ENCODE data around the gene TSEN2. TPM values are rescaled to one million over a fixed set of nuclear protein-coding genes. Genes with fewer than 3 reads are reported as not detected.
A peak's percentile ranks its signal among the peaks of the same experiment; 100 is the strongest.

TSEN2 gene
- total RNA-seq, 1 experiment from 2014 or later = 22.0 TPM

- Mint-ChIP-seq H3K27ac (peak overlapping the region in 2 of 3 experiments; percentile 40 to 85; a peak in 3 of 7 replicates), H3K27me3 (ENCODE audit: low read depth) (no peaks in the 10 kb centered on the region), H3K36me3 (ENCODE audit: insufficient read depth in 1 of 3, low read depth in 3 of 3) (peaks cover 17 to 36% (median 22%) of the 10 kb centered on the region in 3 experiments)
These were observed 34.2 kb downstream of the TSEN2 start for GRCh38 chr3:12518261-12519028.

More at GRCh38 chr3:12518261-12519028, 34.2 kb downstream of the TSEN2 start:
- H2BK20ac ChIP-seq (ENCODE audit: low read depth, low read length, poor library complexity, severe bottlenecking) = no peak overlapping the region
- H3T11ph ChIP-seq (ENCODE audit: low read length) = no peak overlapping the region
- H2AK5ac ChIP-seq (ENCODE audit: insufficient read length, low read length) = no peak overlapping the region
- no peak overlapping the region for H3K27ac ChIP-seq (ENCODE audit: insufficient read length, low read depth, low read length)
- no peak overlapping the region for H4K91ac ChIP-seq (ENCODE audit: insufficient read length, low read depth, low read length)
- no peaks in the 10 kb centered on the region for H3K4me1 ChIP-seq (ENCODE audit: insufficient read depth, low read length)
- Mint-ChIP-seq H3K4me3 (no peak overlapping the region), H3K9me3 (peaks cover 0 to 5% of the 10 kb centered on the region in 2 experiments; a peak in 1 of 5 replicates), H3K4me1 (no peaks in the 10 kb centered on the region)
- no peaks in the 10 kb centered on the region for H3K27me3 ChIP-seq (ENCODE audit: insufficient read depth, low read length)
- TF ChIP-seq, protein P1, sequence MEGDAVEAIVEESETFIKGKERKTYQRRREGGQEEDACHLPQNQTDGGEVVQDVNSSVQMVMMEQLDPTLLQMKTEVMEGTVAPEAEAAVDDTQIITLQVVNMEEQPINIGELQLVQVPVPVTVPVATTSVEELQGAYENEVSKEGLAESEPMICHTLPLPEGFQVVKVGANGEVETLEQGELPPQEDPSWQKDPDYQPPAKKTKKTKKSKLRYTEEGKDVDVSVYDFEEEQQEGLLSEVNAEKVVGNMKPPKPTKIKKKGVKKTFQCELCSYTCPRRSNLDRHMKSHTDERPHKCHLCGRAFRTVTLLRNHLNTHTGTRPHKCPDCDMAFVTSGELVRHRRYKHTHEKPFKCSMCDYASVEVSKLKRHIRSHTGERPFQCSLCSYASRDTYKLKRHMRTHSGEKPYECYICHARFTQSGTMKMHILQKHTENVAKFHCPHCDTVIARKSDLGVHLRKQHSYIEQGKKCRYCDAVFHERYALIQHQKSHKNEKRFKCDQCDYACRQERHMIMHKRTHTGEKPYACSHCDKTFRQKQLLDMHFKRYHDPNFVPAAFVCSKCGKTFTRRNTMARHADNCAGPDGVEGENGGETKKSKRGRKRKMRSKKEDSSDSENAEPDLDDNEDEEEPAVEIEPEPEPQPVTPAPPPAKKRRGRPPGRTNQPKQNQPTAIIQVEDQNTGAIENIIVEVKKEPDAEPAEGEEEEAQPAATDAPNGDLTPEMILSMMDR (conservative IDR thresholded peaks at IDR 0.05) = no peak
- no peak overlapping the region for H2BK12ac ChIP-seq (ENCODE audit: insufficient read length, low read depth, low read length)
- no peak overlapping the region for H3K14ac ChIP-seq (ENCODE audit: insufficient read depth, low read length)
- no peak overlapping the region for H3K23ac ChIP-seq (ENCODE audit: insufficient read length, low read depth, low read length)
- H3K9ac ChIP-seq (ENCODE audit: extremely low read depth, insufficient read length, low read length) = no peak overlapping the region
- no peaks in the 10 kb centered on the region for H4K20me1 ChIP-seq (ENCODE audit: control insufficient read depth, insufficient read depth, insufficient read length)
- DNase-seq = no peak
- H4K8ac ChIP-seq (replicated peaks; ENCODE audit: insufficient read length, low read depth, low read length) = no peak overlapping the region
- H3K18ac ChIP-seq (ENCODE audit: insufficient read length, low read depth, low read length) = no peak overlapping the region
- H2BK15ac ChIP-seq (ENCODE audit: low read depth, low read length) = no peak overlapping the region
- H3K56ac ChIP-seq (ENCODE audit: insufficient read length, low read depth, low read length) = no peak overlapping the region
- H4K5ac ChIP-seq (ENCODE audit: insufficient read length, low read depth, low read length) = no peak overlapping the region
- no peaks in the 10 kb centered on the region for H3K79me2 ChIP-seq (ENCODE audit: insufficient read depth, low read length)
- no peak overlapping the region for H3K4ac ChIP-seq (ENCODE audit: low read depth, low read length)
- H2BK5ac ChIP-seq (ENCODE audit: insufficient read length, low read length) = no peak overlapping the region
- H3K23me2 ChIP-seq (ENCODE audit: insufficient read length, low read depth, low read length, poor library complexity, severe bottlenecking) = no peaks in the 10 kb centered on the region
- H2AFZ ChIP-seq (ENCODE audit: low read length) = no peak overlapping the region
- no peak overlapping the region for H2BK120ac ChIP-seq (ENCODE audit: low read depth, low read length, poor library complexity, severe bottlenecking)
- H3K79me1 ChIP-seq (ENCODE audit: insufficient read depth, low read depth, low read length, poor library complexity, severe bottlenecking) = no peaks in the 10 kb centered on the region
- no CpG with 5 or more reads among the region's 6 CpGs for WGBS (ENCODE audit: extremely low coverage, insufficient read length, low lambda C conversion rate)
- no peak overlapping the region for H3K4me2 ChIP-seq (ENCODE audit: insufficient read depth, insufficient read length, low read length)
- H3K9me3 ChIP-seq (ENCODE audit: control insufficient read depth, low read depth, low read length) = no peaks in the 10 kb centered on the region

All from H9 (cell line).